Upper lobe of right lung (tissue), 1 donor: ENCODE data around the gene EXOC3L2. TPM values are rescaled to one million over a fixed set of nuclear protein-coding genes. Genes with fewer than 3 reads are reported as not detected.

Experiments
- ATAC-seq: fragments of 200-7000 bp; cut with Tn5 transposase; one replicate; pipeline ENCODE4 v1.9.1; 2020; ENCODE audit warnings: mild to moderate bottlenecking, moderate library complexity
- DNase-seq: peaks from one replicate; pipeline ENCODE4 v3.0.0-alpha.2; 2020
- H3K27ac ChIP-seq: fragments of 200-600 bp; one replicate; pipeline ENCODE4 v1.8.0; 2022
- H3K27me3 ChIP-seq: fragments of 200-600 bp; one replicate; pipeline ENCODE4 v1.8.0; 2022; ENCODE audit warnings: mild to moderate bottlenecking
- H3K36me3 ChIP-seq: fragments of 200-600 bp; one replicate; pipeline ENCODE4 v1.8.0; 2022
- H3K4me1 ChIP-seq: fragments of 200-600 bp; one replicate; pipeline ENCODE4 v1.8.0; 2022
- H3K4me3 ChIP-seq: fragments of 200-600 bp; one replicate; pipeline ENCODE4 v1.8.0; 2022; ENCODE audit warnings: mild to moderate bottlenecking
- H3K9me3 ChIP-seq: fragments of 200-600 bp; one replicate; pipeline ENCODE4 v1.8.0; 2022
- intact Hi-C: fragments of 100-400 bp; cut with DNase I; formaldehyde crosslinking; loops from one replicate; pipeline ENCODE4 v1.11.0; 2022
- total RNA-seq: library from RNA; stranded (reverse); fragmentation: NEBNext Ultra II Directional; extraction: Animal tissue kit (Norgen Biotek cat#: 25700); gene quantifications from one replicate; pipeline ENCODE4 v1.2.1, GENCODE V29; 2021
- TF ChIP-seq, protein P1 (sequence below): fragments of 200-600 bp; IDR thresholded peaks from one replicate; pipeline ENCODE4 v1.8.0; 2022; ENCODE audit warnings: antibody characterized with exemption
- donor health status: DM: no; HTN: yes; CAD: no; lungs with severe emphysema.

The EXOC3L2 gene
- total RNA-seq, 1 donor from 2014 or later: 11.9 TPM

DNA sequence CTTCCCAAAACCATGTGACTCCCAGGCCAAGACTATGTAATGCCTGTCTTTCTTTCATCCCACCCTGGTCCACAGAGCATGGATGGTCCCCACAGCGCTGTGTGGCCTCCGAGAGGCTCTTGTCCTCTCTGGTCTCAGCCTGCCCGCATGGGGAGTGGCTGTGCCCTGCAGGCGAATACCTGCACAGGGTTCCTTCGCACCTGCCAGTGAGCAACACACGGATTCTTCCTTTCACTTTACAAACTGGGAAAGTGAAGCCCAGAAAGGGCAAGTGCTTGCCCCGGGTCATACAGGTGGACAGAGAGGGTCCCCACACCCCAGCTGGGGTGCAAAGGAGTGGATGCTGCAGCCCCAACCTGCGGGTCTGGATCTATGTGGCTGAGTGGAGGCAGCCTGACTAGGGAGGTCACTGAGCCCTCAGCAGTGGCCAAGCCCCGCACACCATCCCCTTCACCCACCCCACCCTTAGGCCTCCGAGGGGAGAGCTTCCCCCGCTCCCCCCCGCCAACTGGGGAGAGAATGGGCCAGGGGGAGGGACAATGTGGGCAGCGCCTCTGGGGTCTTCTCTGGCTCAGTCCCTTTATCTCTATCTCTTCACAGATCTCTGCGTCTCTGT, 5.1 kb upstream of the EXOC3L2 start:
- no peak for ATAC-seq
- intact Hi-C loops: no loop called here
- Histone ChIP-seq H3K36me3 (no peaks in the 10 kb centered on the region), H3K4me1 (peaks cover 30% of the 10 kb centered on the region), H3K27me3 (no peaks in the 10 kb centered on the region), H3K9me3 (no peaks in the 10 kb centered on the region), H3K4me3 (peak overlapping the region; percentile 84), H3K27ac (peak overlapping the region; percentile 71)
- no peak for DNase-seq
- TF ChIP-seq, protein P1, sequence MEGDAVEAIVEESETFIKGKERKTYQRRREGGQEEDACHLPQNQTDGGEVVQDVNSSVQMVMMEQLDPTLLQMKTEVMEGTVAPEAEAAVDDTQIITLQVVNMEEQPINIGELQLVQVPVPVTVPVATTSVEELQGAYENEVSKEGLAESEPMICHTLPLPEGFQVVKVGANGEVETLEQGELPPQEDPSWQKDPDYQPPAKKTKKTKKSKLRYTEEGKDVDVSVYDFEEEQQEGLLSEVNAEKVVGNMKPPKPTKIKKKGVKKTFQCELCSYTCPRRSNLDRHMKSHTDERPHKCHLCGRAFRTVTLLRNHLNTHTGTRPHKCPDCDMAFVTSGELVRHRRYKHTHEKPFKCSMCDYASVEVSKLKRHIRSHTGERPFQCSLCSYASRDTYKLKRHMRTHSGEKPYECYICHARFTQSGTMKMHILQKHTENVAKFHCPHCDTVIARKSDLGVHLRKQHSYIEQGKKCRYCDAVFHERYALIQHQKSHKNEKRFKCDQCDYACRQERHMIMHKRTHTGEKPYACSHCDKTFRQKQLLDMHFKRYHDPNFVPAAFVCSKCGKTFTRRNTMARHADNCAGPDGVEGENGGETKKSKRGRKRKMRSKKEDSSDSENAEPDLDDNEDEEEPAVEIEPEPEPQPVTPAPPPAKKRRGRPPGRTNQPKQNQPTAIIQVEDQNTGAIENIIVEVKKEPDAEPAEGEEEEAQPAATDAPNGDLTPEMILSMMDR: no peak

DNA sequence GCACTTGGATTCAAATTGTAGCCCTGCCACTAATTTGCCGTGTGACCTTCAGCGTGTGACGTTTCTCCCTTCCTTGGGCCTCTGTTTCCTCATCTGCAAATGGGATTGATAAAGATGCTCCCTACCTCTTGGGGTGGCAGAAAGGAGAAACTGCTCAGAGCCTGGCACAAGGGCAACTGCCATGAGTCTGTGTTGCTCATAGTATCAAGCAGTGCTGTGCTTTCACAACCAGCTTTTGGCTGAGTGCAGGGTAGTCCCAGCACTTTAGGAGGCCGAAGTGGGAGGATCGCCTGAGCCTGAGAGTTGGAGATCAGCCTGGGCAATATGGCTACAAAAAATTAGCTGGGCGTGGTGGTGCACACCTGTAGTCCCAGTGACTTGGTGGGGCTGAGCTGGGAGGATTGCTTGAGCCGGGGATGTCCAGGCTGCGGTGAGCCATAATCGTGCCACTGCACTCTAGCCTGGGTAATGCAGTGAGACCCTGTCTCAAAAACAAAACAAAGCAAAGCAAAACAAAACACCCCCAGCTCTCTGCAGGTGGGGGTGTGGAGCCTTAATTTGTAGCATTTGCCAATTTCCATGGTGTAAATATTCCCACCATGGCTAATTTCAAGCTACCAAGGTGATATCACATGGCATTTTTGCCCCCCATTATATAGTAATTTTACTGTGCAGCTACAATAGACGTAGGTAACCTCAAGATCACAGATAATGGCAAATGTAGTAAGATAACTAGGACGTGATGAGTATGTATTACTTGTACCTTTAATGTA, 4.2 kb upstream of the EXOC3L2 start:
- Histone ChIP-seq H3K4me3 (no peak overlapping the region), H3K36me3 (no peaks in the 10 kb centered on the region), H3K9me3 (no peaks in the 10 kb centered on the region), H3K27me3 (no peaks in the 10 kb centered on the region), H3K27ac (no peak overlapping the region), H3K4me1 (peaks cover 30% of the 10 kb centered on the region)
- TF ChIP-seq, protein P1: no peak
- DNase-seq (no peak), ATAC-seq (no peak)
- intact Hi-C loops: no loop called here

DNA sequence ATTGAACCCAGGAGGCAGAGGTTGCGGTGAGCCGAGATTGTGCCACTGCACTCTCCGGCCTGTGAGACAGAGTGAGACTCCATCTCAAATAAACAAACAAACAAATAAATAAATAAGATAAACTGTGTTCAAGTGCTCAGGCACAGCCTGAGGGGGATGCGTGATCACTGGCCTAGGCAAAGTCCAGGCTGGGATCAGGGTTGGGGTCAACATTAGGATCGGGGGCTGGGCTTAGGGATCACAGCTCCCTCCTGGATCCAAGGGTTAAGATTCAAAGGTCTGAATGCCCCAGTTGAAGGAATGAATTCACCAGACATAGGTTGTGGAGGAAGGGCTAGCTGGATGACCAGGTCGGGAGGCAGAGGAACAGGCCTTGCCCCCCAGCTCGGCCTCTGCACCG, 1.9 kb upstream of the EXOC3L2 start:
- ATAC-seq: no peak
- Histone ChIP-seq H3K27ac (no peak overlapping the region), H3K9me3 (no peaks in the 10 kb centered on the region), H3K36me3 (no peaks in the 10 kb centered on the region), H3K4me1 (peaks cover 8% of the 10 kb centered on the region), H3K27me3 (no peaks in the 10 kb centered on the region), H3K4me3 (no peak overlapping the region)
- no peak for DNase-seq
- intact Hi-C loops: no loop called here
- TF ChIP-seq, protein P1: no peak

- Histone ChIP-seq H3K27ac (peak overlapping the region; percentile 17), H3K36me3 (no peaks in the 10 kb centered on the region), H3K4me1 (peaks cover 7% of the 10 kb centered on the region), H3K4me3 (no peak overlapping the region), H3K9me3 (no peaks in the 10 kb centered on the region), H3K27me3 (no peaks in the 10 kb centered on the region)
- TF ChIP-seq, protein P1: no peak
- DNase-seq: no peak
- intact Hi-C loops: no loop called here
- ATAC-seq: no peak
Measured at GRCh38 chr19:45245826-45246225, 619 bp upstream of the EXOC3L2 start.

DNA sequence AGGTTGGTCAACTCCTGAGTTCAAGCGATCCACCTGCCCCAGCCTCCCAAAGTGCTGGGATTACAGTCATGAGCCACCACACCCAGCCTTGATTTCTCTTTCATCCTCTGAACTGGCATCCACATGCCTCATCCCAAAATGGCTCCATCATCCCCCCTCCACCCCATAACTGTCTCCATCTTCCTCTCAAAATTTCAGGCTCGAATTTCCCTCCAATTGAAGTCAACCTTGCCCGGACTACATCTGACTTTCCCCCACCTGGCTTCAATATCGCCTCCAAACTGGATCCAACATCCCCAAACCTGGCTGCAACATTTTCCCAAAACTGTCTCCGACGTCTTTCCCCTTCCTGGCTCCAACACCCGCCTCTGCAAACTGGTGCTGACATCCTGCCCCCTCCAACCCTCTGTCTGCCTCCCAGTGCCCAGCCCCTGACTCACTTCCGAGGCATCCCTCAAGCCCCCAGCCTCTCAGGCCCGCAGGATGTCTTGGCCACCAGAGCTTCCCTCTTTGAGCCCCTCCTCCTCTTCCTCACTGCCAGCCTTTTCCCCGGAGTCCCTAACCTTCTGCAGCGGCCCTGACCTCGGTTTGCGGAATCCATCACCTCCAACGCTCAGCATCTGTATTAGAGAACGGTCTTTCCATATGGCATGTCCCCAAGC, 943 bp downstream of the EXOC3L2 start:
- peak overlapping the region; percentile 42 for H3K4me3 ChIP-seq
- no peaks in the 10 kb centered on the region for H3K36me3 ChIP-seq
- intact Hi-C loops: no loop called here
- no peaks in the 10 kb centered on the region for H3K27me3 ChIP-seq
- TF ChIP-seq, protein P1: no peak
- H3K4me1 ChIP-seq: no peaks in the 10 kb centered on the region
- DNase-seq (no peak), ATAC-seq (no peak)
- H3K27ac ChIP-seq: no peak overlapping the region
- H3K9me3 ChIP-seq: no peaks in the 10 kb centered on the region
